Skin epidermis (tissue), 12 donors: ENCODE results near the gene OST4.
A peak's percentile ranks its signal among the peaks of the same experiment; 100 is the strongest.
"Not testable (repeated sequence)": the region's sequence is repeated elsewhere in the genome, so short reads cannot be mapped to it uniquely, and the experiment has no call there.

Experiments
- H3K27ac ChIP-seq, 21 experiments: fragments of 200-600 bp; sonication (generic) in 11 of 21; one replicate each; pipeline ENCODE4 v1.5.0; 2020; ENCODE audit warnings: mild to moderate bottlenecking in 3 of 21, inconsistent platforms in 2 of 21, moderate library complexity in 2 of 21
- H3K4me3 ChIP-seq, 7 experiments: fragments of 200-600 bp; sonication (generic) in 2 of 7; one replicate each; pipeline ENCODE4 v1.5.0; 2020; ENCODE audit warnings: inconsistent platforms in 2 of 7, mild to moderate bottlenecking in 2 of 7, moderate library complexity in 1 of 7

OST4 gene

DNA sequence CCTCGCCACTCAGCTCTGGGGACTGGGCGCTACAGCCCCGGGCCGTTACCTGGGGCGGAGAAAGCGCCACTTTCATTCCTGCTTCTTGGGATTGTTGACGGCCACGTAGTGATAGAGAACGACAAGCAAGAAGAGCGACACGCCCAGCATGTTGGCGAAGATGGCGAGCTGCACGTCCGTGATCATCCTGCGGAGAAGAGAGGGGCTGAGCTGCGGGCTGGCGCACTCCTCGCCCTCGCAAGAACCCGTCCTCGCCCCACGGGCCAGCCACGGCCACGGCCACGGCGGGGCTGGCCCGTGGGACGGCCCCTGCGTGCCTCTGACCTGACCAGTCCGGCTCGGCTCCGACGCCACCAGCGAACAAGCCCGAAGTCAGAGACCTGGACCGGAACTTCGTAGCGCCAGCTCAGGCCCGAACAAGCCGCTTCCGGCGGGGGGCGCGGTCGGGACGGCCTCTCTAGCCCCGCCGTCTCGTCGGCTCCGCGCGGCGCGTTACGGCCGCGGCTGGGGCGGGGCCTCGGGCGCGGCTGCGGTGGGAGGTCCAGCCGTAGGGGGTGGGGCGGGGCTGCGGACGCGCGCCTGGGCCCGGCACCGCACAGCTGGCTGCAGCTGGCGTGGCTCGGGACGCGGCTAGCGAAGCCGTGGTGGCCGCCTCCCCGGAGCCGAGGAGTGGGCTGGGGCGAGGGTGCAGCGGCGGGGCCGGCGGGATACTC is at the start of gene OST4:
TSS of gene OST4 (minus strand) at position 378 of the 713 bp plus-strand sequence.
- H3K4me3 ChIP-seq: peak within 1 kb of the TSS; percentile 62 to 98 (median 86)
- H3K27ac ChIP-seq: peak within 1 kb of the TSS in 20 of 21 experiments; percentile 78 to 96 (median 92)

DNA sequence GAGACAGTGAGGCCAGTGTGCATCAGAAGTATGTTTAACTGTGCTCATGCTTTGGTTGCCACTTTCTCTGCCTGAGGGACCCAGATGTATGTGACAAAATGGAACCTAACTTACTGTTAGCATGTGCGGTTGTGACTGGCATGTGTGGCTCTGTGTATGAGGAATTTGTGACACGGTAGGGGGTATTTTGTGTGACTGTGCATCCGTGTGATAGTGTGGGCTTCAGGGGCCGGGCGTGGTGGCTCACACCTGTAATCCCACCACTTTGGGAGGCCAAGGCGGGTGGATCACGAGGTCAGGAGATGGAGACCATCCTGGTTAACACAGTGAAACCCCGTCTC is 47.8 kb upstream of the OST4 start:
- H3K27ac ChIP-seq: not testable (repeated sequence)
- peak overlapping the region in 4 of 7 experiments; percentile 30 to 53 (median 42) for H3K4me3 ChIP-seq

DNA sequence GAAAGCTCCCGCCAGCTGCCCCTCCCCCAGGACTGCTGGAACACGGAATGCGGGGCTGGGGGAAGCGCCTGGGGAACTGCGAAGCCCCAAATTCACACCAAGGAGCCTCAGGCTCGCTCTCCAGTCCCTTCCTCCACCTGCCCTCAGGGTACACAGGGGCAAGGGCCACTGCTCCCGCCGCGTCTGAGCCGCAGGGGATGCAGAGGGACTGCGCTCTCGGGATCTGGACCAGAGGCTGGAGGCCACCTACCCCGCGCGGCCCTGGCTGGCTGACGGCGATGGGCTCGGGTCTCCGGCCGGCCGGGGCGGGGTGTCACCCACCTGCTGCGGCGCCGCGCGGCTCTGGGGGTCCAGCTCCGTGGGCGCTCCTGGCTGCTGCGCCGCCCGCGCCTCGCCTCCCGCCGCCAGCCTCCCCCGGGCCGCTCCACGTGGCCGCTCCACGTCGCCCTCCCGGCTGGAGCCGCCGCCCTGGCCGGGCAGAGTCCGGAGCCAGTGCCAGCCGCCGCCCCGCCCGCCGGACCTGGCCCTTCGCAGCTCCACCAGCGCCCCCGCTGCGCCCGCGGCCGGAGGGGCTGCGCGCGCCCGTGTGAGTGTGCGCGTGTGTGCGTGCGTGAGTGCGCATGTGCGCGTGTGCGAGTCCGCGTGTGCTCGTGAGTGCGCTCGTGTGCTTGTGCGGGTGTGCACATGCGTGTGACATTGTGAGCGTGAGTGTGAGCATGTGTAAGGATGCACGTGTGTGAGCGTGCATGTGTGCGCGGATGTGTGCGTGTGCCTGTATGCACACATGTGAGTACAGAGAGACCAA is 47.3 kb upstream of the OST4 start, which contains the start of gene CGREF1:
TSS of gene CGREF1 (minus strand) at position 604 of the 805 bp plus-strand sequence. CDS start 14,762 bp downstream, outside the sequence.
- H3K4me3 ChIP-seq: peak within 1 kb of the TSS; percentile 24 to 53 (median 35)
- no peak within 1 kb of the TSS for H3K27ac ChIP-seq

DNA sequence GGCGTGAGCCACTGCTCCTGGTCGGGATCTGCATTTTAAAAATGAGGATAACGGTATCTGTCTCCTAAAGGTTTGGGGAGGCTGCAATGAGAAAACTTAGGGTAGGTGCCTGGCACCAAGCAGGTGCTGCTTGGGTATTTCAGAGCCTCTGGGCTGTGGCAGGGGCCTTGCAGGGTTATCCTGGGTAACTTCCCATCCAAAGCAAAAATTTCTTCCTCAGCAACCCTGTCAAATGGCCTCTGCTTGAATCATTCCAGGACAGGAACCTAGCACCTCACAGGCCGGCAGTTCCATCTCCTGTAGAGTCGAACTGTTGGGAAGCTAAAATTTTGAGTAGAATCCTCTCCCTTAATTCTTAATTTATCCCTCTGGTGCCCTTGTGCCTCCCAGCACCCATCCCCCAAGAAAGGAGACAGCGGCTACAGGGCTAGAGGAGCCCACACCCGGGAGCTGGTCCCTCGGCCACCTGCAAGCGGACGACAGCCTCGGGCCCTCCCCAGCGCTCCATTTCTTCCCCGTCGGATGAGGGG is 46.6 kb upstream of the OST4 start:
- Histone ChIP-seq H3K4me3 (peak overlapping the region in 6 of 7 experiments; percentile 24 to 53 (median 34)), H3K27ac (no peak overlapping the region)

DNA sequence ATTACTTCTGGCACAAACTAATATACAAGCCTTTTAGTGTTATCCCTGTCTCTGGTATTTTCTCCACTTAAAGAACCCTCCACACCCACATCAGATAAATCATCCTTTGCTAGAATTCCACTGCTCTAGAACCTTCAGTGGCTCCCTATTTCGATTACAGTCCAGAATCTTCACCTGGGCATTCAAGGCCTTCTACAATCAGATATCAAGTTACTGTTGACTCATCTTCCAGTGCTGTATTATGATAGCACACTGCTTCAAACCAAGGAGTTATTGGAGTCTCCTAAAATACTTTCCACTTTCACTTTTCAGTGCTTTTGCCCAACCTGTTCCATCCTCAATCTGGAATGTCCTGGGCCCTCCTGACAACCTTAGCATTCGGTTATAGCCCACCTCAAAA is 44.1 kb upstream of the OST4 start:
- Histone ChIP-seq H3K27ac (no peak overlapping the region), H3K4me3 (no peak overlapping the region)

DNA sequence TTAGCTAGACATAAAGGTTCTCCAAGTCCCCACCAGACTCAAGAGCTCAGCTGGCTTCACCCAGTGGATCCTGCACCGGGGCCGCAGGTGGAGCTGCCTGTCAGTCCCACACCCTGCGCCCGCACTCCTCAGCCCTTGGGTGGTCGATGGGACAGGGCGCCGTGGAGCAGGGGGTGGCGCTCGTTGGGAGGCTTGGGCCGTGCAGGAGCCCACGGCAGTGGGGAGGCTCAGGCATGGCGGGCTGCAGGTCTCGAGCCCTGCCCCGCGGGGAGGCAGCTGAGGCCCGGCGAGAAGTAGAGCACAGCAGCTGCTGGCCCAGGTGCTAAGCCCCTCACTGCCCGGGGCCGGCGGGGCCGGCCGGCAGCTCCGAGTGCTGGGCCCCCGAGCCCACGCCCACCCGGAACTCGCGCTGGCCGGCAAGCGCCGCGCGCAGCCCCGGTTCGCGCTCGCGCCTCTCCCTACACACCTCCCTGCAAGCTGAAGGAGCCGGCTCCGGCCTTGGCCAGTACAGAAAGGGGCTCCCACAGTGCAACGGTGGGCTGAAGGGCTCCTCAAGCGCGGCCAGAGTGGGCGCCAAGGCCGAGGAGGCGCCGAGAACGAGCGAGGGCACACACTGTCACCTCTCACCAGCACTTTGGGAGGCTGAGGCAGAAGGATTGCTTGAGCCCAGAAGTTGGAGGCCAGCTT is 40.1 kb upstream of the OST4 start:
- H3K4me3 ChIP-seq: not testable (repeated sequence)

DNA sequence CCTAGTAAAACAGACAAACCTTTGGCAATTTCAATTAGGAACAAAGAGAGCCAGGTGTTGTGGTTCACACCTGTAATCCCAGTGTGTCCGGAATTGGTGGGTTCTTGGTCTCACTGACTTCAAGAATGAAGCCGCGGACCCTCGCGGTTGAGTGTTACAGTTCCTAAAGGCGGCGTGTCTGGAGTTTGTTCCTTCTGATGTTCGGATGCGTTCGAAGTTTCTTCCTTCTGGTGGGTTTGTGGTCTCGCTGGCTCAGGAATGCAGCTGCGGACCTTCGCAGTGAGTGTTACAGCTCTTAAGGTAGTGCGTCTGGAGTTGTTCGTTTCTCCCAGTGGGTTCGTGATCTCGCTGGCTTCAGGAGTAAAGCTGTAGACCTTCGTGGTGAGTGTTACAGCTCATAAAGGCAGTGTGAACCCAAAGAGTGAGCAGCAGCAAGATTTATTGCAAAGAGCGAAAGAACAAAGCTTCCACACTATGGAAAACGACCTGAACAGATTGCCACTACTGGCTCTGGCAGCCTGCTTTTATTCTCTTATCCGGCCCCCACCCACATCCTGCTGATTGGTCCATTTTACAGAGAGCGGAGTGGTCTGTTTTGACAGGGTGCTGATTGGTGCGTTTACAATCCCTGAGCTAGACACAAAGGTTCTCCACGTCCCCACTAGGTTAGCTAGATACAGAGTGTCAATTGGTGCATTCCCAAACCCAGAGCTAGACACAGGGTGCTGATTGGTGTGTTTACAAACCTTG is 39.3 kb upstream of the OST4 start:
- H3K4me3 ChIP-seq: not testable (repeated sequence)

More for the DNA sequence above, 40.1 kb upstream of the OST4 start:
- H3K27ac ChIP-seq: not testable (repeated sequence)

DNA sequence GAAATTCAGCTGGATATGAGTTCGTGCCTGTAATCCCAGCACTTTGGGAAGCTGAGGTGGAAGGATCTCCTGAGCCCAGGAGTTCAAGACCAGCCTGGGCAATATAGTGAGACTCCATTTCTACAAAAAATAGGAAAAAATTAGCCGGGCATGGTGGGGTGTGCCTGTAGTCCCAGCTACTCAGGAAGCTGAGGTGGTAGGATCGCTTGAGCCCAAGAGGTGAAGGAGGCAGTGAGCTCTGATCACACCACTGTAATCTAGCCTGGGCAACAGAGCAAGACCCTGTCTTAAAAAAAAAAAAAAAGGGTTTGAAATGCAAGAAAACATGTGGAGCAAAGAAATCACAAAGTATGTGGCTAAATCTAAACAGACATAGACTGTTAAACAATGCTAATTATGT is 37.6 kb upstream of the OST4 start:
- H3K4me3 ChIP-seq: no peak overlapping the region
- H3K27ac ChIP-seq: no peak overlapping the region

More for the DNA sequence above, 39.3 kb upstream of the OST4 start:
- H3K27ac ChIP-seq: not testable (repeated sequence)

DNA sequence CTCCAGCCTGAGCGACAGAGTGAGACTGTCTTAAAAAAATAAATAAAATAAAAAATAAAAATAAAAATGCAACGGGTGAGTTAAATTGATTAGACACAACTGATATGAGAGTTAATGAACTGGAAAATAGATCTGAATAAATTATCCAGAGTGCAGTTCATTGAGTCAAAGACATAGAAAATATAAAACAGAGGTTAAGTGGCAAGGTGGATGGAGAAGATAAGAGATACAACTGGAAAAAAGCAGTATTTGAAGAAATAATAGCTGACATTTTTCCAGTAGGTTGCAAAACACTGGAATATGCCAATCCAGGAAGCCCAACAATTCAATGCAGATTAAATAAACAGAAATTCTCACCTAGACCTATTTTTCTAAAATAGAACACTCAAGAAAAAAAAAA is 36.8 kb upstream of the OST4 start:
- Histone ChIP-seq H3K27ac (no peak overlapping the region), H3K4me3 (no peak overlapping the region)

DNA sequence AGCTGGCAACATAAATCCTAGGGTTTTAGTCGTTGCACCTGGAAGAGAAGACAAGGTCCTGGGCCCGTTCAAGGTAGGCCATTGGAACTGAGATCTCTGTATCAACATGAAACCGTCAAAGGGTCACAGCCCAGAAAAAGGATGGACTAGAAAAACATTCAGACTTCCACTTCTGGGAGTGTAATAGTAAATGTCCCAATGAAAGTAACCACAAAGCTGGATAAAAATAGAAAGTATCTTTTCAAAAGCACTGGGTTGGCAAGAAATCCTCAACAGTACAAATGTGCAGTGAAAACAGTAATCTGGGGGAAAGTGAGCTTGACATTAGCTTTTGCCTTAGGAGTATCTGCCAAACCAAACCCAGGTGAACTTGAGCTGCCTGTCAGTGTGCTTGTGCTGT is 34.5 kb upstream of the OST4 start:
- H3K27ac ChIP-seq: no peak overlapping the region
- H3K4me3 ChIP-seq: no peak overlapping the region

DNA sequence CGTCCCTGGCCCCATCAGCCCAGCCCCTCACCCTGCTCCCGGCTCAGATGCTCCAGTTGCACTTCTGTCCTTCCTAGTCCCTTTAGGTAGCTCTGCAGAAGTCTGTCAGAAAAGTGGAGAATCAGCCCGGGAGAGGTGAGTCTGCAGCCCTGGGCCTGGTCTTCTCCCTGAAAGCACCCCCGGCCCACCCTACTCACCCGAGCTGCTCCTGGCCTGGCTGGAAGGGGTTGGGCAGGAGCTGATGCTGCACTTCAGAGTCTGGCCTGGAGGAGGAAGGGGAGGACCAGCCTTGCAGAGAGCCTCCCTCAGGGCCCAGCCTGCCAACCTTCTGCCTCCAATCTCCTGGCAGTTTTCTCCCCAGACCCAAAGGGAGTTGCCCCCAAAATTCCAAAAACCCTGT is 30.9 kb upstream of the OST4 start:
- H3K4me3 ChIP-seq: no peak overlapping the region
- H3K27ac ChIP-seq: no peak overlapping the region

DNA sequence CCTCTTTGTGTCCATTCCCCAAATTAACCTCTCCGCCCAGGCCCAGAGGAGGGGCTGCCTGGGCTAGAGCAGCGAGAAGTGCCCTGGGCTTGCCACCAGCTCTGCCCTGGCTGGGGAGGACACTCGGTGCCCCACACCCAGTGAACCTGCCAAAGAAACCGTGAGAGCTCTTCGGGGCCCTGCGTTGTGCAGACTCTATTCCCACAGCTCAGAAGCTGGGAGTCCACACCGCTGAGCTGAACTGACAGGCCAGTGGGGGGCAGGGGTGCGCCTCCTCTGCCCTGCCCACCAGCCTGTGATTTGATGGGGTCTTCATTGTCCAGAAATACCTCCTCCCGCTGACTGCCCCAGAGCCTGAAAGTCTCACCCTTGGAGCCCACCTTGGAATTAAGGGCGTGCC is 28.6 kb upstream of the OST4 start:
- H3K27ac ChIP-seq: no peak overlapping the region
- H3K4me3 ChIP-seq: no peak overlapping the region

DNA sequence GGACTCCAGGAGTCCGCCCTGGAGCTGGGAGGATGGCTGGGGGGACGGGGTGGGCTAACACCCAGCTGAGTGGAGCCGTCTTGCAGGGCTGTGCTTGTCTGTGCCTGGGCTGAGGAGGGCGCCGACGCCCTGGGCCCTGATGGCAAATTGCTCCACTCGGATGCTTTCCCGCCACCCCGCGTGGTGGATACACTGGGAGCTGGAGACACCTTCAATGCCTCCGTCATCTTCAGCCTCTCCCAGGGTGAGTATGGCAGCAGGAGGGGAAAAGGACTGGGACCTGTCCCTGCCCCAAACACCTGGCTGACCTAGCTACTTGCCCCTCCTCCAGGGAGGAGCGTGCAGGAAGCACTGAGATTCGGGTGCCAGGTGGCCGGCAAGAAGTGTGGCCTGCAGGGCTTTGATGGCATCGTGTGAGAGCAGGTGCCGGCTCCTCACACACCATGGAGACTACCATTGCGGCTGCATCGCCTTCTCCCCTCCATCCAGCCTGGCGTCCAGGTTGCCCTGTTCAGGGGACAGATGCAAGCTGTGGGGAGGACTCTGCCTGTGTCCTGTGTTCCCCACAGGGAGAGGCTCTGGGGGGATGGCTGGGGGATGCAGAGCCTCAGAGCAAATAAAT is 28.0 kb upstream of the OST4 start:
- Histone ChIP-seq H3K27ac (no peak overlapping the region), H3K4me3 (no peak overlapping the region)

DNA sequence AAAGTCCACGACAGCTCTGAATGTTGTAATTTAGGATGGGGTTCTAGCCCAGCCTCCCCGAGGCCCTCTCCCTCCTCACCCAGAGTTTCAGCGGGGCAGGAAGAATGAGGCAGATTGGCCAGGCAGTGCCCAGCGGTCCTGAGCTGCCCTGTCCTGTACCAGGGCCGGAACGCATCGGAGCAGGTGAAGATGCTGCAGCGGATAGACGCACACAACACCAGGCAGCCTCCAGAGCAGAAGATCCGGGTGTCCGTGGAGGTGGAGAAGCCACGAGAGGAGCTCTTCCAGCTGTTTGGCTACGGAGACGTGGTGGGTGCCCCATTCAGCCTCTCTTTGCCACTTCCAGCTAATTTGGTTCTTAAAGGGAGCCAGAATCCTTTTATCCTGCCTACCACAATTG is 25.9 kb upstream of the OST4 start:
- no peak overlapping the region for H3K4me3 ChIP-seq
- H3K27ac ChIP-seq: no peak overlapping the region

DNA sequence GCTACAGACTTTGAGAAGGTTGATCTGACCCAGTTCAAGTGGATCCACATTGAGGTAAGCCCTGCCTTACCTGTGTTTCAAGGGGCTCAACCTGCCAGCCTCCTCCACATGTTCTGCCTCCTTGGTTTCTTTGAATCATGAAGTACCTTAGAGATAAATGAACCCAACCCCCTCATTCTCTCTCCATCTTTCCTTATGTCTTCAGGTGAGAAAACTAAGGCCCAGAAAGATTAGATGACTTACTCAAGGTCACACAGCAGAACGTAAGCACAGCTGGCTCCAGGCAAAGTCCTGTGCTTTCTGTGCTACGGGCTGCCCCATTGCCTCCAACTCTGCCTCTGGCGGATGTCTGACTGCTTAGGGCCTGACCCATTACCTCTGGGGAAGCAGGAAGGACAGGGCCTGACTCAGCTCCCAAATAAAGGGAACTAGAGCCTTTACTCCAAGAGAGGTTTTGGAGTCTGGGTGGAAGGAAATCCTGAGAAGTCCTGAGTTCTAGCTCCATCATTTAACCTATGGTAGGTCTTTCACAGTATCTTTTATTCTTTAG is 25.4 kb upstream of the OST4 start:
- H3K27ac ChIP-seq: peak overlapping the region in 1 of 21 experiments; percentile 27
- H3K4me3 ChIP-seq: no peak overlapping the region

DNA sequence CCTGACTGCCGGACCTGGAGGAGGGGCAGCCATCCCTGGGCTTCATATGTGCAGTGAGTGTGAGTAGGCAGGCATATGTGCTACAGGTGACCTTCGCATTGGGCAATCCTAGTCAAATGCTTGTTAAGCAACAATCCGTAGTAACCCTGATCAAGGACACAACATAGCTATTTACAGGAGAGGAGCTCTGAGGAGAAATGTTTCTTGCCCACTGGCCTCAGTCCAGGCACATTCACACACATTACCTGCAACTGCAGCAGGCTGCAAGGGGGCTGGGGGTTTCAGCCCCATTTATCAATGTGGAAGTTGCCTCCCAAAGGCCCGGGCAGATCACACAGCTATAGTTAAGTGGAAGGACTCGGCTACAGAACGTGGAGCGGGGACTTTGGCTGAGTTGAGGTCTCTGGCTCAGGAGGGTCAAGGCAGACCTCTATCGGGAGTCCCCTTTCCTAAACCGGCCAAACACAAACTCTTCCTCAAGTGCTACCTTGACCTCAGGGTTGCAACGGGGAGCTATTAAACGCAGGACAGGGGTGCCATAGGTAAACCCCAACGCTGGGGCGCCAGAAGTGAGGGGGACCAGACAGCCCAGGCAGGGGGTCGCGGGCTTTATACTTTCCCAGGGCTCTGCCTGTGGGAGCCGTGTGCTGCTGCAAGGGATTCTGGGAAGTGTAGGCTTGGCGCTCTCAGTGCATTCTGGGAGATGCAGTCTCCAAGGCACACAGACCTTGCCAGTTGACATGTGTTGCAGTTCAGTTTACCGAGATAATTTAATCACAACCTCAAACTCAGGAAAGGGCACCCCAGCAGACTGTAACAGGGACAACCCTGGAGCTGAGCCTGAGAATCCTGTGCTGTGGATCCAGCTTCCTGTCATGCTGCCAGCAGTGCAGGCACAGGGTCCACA is 24.5 kb upstream of the OST4 start:
- H3K4me3 ChIP-seq: peak overlapping the region in 3 of 7 experiments; percentile 4 to 26 (median 20)
- peak overlapping the region in 2 of 21 experiments; percentile 27 to 58 for H3K27ac ChIP-seq

DNA sequence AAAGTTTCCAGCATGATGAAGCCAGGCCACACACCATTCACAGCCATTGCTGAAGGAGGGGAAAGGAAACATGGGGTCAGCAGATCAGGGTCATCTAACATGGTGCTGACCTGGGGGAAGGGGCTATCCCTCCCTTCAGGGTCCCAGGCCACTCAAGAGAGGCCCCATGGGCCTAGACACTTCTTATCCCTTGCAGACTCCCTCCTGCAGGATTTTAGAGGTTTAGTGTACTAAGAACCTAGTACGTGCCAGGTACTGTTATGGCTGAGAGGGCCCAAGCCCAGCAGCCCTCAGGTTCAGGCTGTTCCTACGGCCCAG is 23.9 kb upstream of the OST4 start:
- no peak overlapping the region for H3K4me3 ChIP-seq
- H3K27ac ChIP-seq: no peak overlapping the region
